Skeletal muscle satellite cell (primary cell): ENCODE measurements around the gene SPI1.
"Not testable (repeated sequence)": the region's sequence is repeated elsewhere in the genome, so short reads cannot be mapped to it uniquely, and the experiment has no call there.

Experiments used
- H3K27me3 ChIP-seq: 2 replicates; pipeline ENCODE4 v1.7.0; 2013; ENCODE audit warnings: low read length; ENCODE audit not compliant: control insufficient read depth, insufficient read depth
- H3K36me3 ChIP-seq: 2 replicates; pipeline ENCODE4 v1.7.0; 2013; ENCODE audit warnings: mild to moderate bottlenecking, control low read depth, low read length; ENCODE audit not compliant: insufficient read depth
- H3K4me1 ChIP-seq: 2 replicates; pipeline ENCODE4 v1.7.0; 2013; ENCODE audit warnings: low read length; ENCODE audit not compliant: control insufficient read depth, insufficient read depth
- H3K4me2 ChIP-seq: 2 replicates; pipeline ENCODE4 v1.7.0; 2013; ENCODE audit warnings: mild to moderate bottlenecking, low read length
- H3K4me3 ChIP-seq: 2 replicates; pipeline ENCODE4 v1.7.0; 2013; ENCODE audit warnings: low read length
- H3K9ac ChIP-seq: 2 replicates; pipeline ENCODE4 v1.7.0; 2013; ENCODE audit warnings: mild to moderate bottlenecking, low read depth, low read length, moderate library complexity
- H3K9me3 ChIP-seq: replicated peaks from 2 replicates; pipeline ENCODE4 v1.7.0; 2013; ENCODE audit warnings: mild to moderate bottlenecking, control low read depth, low read length

Gene SPI1

DNA sequence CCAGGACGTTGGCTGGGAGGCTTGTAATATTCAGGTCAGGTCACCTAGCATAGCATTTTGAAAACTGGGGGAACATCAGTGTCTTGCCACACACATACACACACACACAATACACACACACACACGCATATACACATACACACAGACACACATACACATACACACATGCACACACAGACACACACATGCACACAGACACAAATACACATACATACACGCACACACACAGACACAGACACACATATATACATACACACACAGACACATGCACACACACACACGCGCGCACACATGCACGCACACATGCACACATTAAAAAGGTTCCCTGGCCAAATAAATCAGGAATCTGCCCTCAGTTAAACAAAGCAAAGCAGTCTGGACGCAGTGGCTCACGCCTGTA is 38.3 kb downstream of the SPI1 start:
- Histone ChIP-seq H3K9ac (no peak overlapping the region), H3K36me3 (no peaks in the 10 kb centered on the region)

DNA sequence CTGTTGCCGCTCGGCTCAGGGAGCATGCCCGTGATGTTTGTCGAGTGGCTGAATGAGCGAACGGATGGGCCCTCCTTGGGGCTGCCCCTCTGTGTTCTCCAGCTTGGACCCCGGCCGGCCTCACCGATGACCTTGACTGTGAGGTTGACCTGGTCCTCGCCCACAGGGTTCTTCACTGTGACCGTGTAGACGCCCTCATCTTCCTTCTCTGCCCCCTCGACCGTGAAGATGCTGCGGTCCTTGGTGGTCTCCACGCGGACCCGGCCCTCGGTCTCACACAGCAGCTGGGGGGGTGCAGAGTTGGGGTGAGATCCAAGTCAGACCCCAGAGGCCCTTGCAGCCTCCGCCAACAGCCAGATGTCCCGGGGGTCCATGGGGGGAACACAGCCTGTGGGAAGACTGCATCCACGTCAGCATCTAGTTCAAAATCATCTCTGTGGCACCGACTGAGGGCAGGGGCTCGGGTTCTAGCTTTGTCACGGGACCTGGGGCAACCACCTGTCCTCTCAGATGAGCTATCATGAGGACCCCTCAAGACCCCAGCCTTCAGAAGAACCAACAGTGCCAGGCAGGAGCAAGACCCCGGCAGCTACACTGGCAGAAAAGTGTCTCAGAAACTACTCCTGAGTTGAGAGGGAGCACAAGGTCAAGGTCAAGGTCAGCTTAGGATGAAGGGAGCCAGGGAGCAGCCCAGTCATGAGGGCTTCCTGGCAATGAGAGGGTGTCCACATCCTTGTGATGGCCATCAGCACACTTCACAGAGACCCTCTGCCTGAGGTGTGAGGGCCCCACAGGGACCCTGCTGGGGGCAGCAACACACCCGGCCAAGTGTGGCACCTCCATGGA is 39.7 kb downstream of the SPI1 start:
- Histone ChIP-seq H3K9me3 (no peaks in the 10 kb centered on the region), H3K9ac (no peak overlapping the region), H3K27me3 (peaks cover 6% of the 10 kb centered on the region), H3K36me3 (no peaks in the 10 kb centered on the region), H3K4me1 (no peaks in the 10 kb centered on the region), H3K4me3 (no peak overlapping the region), H3K4me2 (no peak overlapping the region)

More for the DNA sequence above, 38.3 kb downstream of the SPI1 start:
- peaks cover 10% of the 10 kb centered on the region for H3K27me3 ChIP-seq
- no peak overlapping the region for H3K4me3 ChIP-seq
- no peaks in the 10 kb centered on the region for H3K9me3 ChIP-seq
- no peaks in the 10 kb centered on the region for H3K4me1 ChIP-seq
- H3K4me2 ChIP-seq: no peak overlapping the region

DNA sequence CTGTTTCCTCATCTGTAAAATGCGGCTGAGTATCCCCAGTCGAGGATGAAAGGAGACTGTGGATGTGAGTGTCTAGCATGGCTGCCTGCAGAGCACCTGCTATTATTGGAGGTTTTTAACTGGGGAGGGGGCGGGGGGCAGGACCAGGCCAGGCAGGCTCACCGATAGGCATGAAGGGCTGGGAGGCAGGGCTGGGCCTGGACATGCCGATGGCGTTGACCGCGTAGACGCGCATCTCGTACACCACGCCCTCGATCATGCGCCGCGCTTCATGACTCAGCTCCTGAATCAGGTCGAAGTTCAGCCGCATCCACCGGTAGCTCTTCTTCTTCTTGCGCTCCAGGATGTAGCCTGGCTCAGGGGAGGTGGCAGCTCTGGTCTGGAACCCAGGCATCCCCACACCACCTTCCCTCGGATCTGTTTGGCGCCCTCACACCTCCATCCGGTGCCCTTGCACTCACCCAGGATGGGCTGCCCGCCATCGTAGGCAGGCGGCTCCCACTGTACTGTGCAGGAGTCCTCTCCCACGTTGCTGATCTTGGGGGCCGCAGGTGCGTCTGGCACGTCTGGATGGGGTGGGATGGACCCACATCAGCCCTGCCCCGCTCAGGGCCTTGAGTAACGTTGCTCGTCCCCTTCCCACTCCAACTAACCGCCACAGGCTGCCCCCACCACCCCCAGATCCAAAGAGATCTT is 41.0 kb downstream of the SPI1 start:
- H3K9me3 ChIP-seq: no peaks in the 10 kb centered on the region
- H3K27me3 ChIP-seq: peaks cover 6% of the 10 kb centered on the region
- no peaks in the 10 kb centered on the region for H3K4me1 ChIP-seq
- no peak overlapping the region for H3K4me2 ChIP-seq
- no peak overlapping the region for H3K9ac ChIP-seq
- no peak overlapping the region for H3K4me3 ChIP-seq
- no peaks in the 10 kb centered on the region for H3K36me3 ChIP-seq

DNA sequence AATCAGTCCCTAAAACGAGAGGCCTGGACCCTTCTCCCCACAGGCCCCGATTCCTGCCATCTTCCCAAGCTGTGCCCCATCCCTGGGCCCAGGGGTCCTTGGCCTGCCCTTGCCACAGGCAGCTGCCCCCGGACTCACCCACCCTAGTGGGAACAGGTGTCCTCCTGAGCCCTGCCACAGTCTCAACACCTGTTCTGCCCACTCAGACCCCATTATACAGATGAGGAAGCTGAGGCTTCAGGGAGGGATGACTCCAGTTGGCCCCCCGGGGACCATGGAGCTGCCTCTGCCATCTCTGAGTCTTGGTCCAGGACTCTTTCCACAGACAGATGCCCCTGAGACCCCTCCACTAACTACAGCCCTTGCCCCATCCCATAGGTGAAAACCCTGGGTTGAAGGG is 41.8 kb downstream of the SPI1 start:
- Histone ChIP-seq H3K4me2 (no peak overlapping the region), H3K9ac (no peak overlapping the region), H3K36me3 (no peaks in the 10 kb centered on the region), H3K27me3 (peaks cover 1% of the 10 kb centered on the region), H3K4me3 (no peak overlapping the region), H3K9me3 (no peaks in the 10 kb centered on the region), H3K4me1 (no peaks in the 10 kb centered on the region)

DNA sequence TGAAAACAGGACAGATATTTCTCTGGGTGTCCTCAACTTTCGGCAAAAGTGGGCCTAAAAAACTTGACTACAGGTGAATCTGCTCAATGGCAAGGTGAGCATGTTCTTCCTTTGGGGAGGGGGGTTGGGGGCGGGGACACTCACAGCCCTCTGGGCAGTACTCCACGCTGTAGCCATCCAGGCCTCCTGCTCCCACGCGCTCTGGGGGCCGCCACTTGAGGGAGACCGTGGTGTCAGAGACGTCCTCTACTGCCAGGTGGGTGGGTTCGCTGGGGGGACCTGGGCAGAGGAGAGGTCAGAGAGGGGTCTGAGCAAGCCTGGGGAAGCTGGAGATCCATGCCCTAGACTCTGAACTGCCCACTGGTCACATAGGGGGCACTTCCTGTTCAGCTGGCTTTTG is 42.6 kb downstream of the SPI1 start:
- Histone ChIP-seq H3K36me3 (no peaks in the 10 kb centered on the region), H3K9me3 (no peaks in the 10 kb centered on the region), H3K27me3 (no peaks in the 10 kb centered on the region), H3K4me2 (no peak overlapping the region), H3K9ac (no peak overlapping the region), H3K4me1 (no peaks in the 10 kb centered on the region), H3K4me3 (no peak overlapping the region)

DNA sequence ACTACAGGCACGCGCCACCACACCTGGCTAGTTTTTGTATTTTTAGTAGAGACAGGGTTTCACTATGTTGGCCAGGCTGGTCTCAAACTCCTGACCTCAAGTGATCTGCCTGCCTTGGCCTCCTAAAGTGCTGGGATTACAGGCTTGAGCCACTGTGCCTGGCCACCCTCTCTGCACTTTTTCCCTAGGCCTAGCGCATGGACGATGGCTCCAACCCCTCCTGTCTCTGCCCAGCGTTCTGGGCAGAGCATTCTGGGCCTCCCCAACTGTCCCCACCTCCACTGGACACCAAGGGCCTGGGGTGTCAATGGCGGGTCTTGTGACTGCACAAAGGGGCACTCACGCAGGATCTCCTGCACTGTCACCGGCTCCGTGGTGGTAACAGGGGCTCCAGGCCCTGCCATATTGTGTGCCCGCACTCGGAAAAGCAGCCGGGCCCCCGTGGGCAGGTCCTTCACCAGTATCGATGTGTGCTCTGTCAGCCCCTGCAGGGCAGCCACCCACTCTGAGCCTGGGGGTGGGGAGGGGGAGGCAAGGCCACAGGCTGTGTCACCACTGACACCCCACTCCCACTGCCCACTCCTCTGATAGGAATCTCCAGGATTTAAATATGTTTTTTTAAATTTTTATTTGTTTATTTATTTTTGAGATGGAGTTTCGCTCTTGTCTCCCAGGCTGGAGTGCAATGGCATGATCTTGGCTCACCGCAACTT is 43.5 kb downstream of the SPI1 start:
- not testable (repeated sequence) for H3K4me1 ChIP-seq, H3K36me3 ChIP-seq, H3K9me3 ChIP-seq, H3K4me3 ChIP-seq, H3K9ac ChIP-seq, H3K4me2 ChIP-seq, H3K27me3 ChIP-seq

DNA sequence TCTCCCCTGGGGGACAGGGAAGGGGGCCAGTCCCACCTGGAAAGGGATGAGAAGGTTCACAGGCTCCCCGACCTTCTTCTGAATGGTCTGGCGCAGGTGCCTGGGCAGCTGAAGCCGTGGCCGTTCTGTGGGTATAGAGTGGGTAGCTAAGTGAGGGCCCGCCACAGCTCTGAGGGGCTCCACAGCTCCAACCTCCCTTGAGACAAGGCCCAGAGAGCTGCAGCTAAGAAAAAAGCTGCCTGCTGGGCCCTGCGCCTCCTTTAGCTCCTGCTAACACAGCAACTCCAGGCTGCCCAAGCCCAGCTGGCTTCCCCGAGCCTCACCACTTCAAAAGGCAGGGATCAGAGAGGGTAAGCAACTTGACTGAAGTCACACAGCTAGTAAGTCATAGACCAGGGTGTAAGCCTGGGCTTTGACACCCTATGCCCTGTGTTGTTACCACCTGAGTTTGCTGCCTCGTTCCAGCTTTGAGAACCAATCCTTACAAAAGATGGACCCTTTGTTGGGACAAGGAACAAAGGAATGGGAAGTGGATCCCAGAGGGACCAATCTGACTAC is 44.4 kb downstream of the SPI1 start:
- Histone ChIP-seq H3K9me3 (no peaks in the 10 kb centered on the region), H3K36me3 (peaks cover 10% of the 10 kb centered on the region), H3K27me3 (no peaks in the 10 kb centered on the region), H3K4me2 (no peak overlapping the region), H3K9ac (no peak overlapping the region), H3K4me1 (no peaks in the 10 kb centered on the region), H3K4me3 (no peak overlapping the region)

DNA sequence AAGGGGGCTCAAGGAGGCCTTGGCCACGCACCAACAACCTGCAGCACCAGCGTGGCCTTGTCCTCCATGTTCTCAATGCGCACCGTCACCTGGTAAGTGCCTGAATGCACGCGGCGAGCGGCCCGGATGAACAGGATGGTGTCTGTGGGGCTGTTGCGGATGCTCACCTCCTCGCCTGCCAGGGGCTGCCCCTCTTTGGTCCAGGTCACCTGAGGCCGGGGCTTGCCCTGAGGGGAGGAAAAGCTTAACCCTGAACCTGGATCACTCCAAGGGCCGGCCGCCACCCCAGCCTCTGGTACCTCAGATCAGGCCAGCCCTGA is 44.9 kb downstream of the SPI1 start:
- no peak overlapping the region for H3K9ac ChIP-seq
- no peaks in the 10 kb centered on the region for H3K4me1 ChIP-seq
- H3K4me2 ChIP-seq: no peak overlapping the region
- peaks cover 14% of the 10 kb centered on the region for H3K36me3 ChIP-seq
- no peak overlapping the region for H3K4me3 ChIP-seq
- no peaks in the 10 kb centered on the region for H3K27me3 ChIP-seq
- no peaks in the 10 kb centered on the region for H3K9me3 ChIP-seq

DNA sequence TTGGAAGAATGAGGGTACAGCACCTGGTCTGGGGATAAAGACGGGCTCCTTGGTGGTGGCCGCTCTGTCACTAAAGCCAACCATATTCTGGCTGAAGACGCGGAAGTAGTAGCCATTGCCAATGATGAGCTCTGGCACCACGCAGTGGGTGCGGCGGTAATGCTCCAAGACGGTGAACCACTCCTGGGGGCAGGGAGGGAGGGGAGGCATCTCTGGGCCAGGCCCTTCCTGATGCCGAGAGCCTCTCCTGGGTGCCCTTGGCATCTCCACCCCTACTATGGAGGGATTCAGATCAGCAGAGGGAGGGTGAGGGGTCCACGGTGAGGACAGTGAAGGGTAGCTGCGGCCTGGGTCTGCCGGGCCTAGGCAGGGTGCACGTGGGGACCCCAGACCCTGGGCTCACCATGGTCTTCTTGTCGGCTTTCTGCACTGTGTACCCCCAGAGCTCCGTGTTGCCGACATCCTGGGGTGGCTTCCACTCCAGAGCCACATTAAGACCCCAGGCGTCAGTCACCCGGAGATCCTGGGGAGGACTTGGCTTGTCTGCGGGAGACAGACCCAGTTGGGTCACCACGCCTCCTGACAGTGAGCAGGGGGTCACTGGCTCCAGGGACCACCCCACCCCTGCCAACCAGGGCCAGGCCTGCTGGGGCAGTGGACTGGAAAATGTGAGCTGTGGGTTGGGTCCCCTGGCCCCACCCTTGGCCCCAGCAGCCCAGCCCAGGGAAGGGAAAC is 45.4 kb downstream of the SPI1 start:
- Histone ChIP-seq H3K4me3 (no peak overlapping the region), H3K9ac (no peak overlapping the region), H3K36me3 (peaks cover 17% of the 10 kb centered on the region), H3K9me3 (no peaks in the 10 kb centered on the region), H3K4me1 (no peaks in the 10 kb centered on the region), H3K27me3 (no peaks in the 10 kb centered on the region), H3K4me2 (no peak overlapping the region)

DNA sequence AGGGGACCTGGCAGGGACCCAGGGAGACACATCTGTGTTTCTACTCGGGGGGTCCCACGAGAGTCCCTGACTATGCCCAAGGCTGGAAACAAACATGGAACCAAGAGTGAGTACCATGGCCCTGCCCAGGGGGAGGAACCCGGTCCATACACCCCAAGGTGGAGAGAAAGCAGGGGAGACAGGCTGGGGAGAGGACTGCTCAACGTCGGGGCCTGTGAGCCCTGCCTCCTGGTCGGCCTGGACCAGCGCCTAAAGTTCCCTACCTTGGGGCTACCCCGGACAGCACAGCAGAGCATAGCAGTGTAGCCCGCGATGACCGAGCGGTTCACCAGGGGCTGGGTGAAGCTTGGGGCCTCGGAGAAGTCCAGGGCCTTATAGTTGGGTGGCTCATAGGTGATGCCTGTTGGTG is 46.0 kb downstream of the SPI1 start:
- Histone ChIP-seq H3K27me3 (no peaks in the 10 kb centered on the region), H3K4me2 (no peak overlapping the region), H3K4me1 (no peaks in the 10 kb centered on the region), H3K9me3 (no peaks in the 10 kb centered on the region), H3K36me3 (peaks cover 19% of the 10 kb centered on the region), H3K9ac (no peak overlapping the region), H3K4me3 (no peak overlapping the region)
